A549 (cell line): ENCODE data around the gene LIAS.

ENCODE experiments used
- TF ChIP-seq, protein P1 (sequence below): IDR thresholded peaks from 2 replicates; pipeline ENCODE4 v1.6.1; 2012
- TF ChIP-seq, protein P2 (sequence below): fragments of >200 bp; sonication (Bioruptor Twin); formaldehyde crosslinking; IDR thresholded peaks from 3 replicates; pipeline ENCODE4 v1.5.1; 2016

DNA sequence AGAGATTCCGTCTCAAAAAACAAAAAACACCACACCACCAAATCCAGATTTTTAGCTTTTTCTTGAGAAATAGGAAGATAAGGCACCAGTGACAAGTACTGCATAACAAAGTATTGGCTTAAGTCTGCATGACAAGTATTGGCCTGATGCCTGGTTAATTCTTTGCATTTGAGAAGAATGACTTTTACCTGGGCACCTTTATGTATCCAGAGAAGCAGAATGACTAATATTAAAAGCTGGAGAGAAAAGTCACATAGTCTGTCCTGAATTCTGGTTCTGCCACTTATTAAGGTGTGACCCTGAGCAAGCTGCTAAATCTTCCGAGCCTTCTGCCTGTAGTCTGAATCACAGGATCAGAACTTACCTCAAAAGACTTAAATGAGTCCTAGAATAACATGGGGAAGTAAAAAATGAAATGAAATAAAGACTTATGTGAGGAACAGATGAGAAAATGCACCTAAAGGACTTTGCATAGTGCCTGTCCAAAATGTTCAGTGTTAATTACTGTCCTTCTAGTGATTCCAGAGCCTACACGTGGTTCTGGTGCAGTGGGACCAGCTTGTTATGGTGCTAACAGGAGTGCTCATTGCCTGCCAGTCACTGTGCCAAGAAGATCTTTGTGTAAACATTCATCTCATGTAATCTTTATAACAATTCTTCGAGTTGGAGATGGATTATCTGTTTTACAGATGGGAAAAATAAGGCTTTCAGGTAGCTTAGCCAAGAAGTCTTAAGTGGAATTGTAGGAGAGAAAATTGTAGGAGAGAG lies 36.8 kb downstream of the LIAS start:
- TF ChIP-seq, protein P1, sequence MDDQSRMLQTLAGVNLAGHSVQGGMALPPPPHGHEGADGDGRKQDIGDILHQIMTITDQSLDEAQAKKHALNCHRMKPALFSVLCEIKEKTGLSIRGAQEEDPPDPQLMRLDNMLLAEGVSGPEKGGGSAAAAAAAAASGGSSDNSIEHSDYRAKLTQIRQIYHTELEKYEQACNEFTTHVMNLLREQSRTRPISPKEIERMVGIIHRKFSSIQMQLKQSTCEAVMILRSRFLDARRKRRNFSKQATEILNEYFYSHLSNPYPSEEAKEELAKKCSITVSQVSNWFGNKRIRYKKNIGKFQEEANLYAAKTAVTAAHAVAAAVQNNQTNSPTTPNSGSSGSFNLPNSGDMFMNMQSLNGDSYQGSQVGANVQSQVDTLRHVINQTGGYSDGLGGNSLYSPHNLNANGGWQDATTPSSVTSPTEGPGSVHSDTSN = no peak
- TF ChIP-seq, protein P2, sequence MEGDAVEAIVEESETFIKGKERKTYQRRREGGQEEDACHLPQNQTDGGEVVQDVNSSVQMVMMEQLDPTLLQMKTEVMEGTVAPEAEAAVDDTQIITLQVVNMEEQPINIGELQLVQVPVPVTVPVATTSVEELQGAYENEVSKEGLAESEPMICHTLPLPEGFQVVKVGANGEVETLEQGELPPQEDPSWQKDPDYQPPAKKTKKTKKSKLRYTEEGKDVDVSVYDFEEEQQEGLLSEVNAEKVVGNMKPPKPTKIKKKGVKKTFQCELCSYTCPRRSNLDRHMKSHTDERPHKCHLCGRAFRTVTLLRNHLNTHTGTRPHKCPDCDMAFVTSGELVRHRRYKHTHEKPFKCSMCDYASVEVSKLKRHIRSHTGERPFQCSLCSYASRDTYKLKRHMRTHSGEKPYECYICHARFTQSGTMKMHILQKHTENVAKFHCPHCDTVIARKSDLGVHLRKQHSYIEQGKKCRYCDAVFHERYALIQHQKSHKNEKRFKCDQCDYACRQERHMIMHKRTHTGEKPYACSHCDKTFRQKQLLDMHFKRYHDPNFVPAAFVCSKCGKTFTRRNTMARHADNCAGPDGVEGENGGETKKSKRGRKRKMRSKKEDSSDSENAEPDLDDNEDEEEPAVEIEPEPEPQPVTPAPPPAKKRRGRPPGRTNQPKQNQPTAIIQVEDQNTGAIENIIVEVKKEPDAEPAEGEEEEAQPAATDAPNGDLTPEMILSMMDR = no peak
